Measurements from ENCODE around the gene STAT3. TPM values are rescaled to one million over a fixed set of nuclear protein-coding genes. Genes with fewer than 3 reads are reported as not detected.
A peak's percentile ranks its signal among the peaks of the same experiment; 100 is the strongest.

The STAT3 gene
- total RNA-seq, 2 experiments from 2014 or later = 128 to 131 TPM

DNA sequence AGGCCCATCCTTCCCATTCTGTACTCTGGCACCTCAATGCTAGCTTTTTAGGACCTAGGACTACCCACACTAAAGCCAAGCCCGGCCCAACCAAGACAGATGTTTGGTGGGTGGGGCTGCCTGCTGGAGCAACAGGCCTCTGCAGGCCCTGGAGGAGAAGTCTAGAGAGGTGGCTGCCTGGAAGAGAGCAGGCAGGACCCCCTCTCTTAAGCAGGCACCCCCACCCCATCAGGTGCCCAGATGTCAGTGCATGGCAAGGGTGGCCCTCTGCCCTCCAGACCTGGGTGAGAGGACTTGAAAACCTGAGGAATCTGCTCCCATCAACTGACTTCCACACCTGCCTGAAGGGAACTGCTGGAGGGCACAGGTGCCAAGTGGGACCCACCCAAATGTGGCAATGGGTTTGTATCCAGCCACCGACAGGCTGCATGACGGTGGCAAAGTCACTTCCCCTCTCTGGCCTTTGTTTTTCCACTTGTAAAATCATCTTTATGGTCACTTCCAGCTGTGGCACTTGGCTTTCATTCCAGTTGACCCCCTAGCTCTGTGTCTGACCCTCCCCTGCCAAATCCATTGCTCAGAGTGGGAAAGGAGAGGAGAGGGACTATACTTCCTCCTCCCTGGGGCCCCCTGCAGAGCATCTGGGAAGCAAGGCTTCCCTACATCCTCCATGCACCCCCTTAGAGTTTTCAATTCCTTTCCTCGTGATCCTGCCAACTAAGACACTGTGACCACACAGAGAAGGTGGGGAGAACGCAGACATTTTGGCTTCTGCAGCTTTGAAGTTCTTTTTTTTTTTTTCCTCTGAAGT is 101.6 kb downstream of the STAT3 start:
- DNase-seq (peak; percentile 34), ATAC-seq (ENCODE audit: low read depth) (no peak)
- H3K36me3 Mint-ChIP-seq = peaks cover 12% of the 10 kb centered on the region
- H3K27me3 Mint-ChIP-seq = no peaks in the 10 kb centered on the region
- peak overlapping the region; percentile 89 for H3K4me3 Mint-ChIP-seq
- no peaks in the 10 kb centered on the region for H3K9me3 Mint-ChIP-seq
- POLR2A ChIA-PET = interaction anchor here (0.7 to 4.5 kb wide), 6 partner anchors 10 to 1074 kb away, joined by 3 to 108 read pairs (median 6); partner anchors contain the start of genes NAGLU and STAT5B
- peaks cover 35% of the 10 kb centered on the region for H3K4me1 Mint-ChIP-seq
- peak overlapping the region; percentile 88 for H3K27ac Mint-ChIP-seq

DNA sequence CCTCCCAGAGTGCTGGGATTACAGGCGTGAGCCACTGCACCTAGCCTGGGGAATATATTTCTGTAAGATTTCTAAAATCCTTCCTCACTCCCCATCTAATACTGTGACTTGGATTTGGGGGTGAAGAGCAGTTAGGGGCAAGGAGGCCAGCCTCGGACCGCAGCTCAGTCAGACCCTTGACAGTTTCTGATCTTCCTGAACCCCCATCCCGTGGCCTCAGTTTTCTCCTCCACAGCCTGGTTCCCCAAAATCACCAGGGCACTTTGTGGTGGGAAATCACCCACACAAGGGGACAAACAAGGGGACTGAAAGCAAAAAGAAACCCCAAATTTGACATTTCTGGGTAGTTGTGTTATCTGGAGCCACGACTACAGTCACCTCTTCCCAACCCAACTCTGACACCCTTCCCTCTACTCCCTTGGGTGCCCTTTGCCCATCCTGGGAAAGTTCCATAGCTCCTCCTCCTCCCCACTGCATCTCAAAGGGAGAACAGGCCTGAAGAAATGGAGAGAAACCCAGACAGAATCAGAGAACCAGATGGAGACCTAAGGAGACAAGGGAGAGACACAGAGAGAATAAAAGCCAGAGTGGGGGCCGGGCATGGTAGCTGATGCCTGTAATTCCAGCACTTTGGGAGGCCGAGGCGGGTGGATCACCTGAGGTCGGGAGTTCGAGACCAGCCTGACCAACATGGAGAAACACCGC is 102.7 kb downstream of the STAT3 start:
- Mint-ChIP-seq H3K27ac (no peak overlapping the region), H3K4me3 (peak overlapping the region; percentile 28), H3K4me1 (peaks cover 33% of the 10 kb centered on the region), H3K27me3 (no peaks in the 10 kb centered on the region), H3K9me3 (no peaks in the 10 kb centered on the region), H3K36me3 (peaks cover 4% of the 10 kb centered on the region)
- ATAC-seq (ENCODE audit: low read depth) (no peak), DNase-seq (no peak)
- POLR2A ChIA-PET = interaction anchor here (0.7 to 0.9 kb wide), 2 partner anchors 21 to 27 kb away, joined by 3 to 5 read pairs; no protein-coding TSS in a partner anchor

DNA sequence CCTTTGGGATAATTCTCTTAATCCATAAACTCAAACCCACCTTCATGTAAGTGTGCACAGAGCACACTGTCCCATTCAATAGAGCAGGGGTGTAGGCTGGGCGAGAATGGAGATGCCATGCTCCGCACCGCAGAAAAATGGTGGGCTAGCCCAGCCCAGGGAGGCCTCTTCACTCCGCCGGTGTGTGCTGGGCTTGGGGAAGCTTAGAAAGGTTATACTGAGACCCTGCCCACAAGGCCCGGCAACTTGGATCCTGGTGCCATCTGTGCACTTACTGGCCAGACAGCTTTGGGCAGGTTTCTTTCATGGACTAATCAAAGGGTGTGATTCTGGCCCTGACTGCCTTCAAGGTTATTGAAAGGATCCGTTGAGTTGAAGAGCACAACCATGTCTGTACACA is 103.7 kb downstream of the STAT3 start:
- H3K4me3 Mint-ChIP-seq = no peak overlapping the region
- peaks cover 25% of the 10 kb centered on the region for H3K4me1 Mint-ChIP-seq
- no peaks in the 10 kb centered on the region for H3K9me3 Mint-ChIP-seq
- no peak overlapping the region for H3K27ac Mint-ChIP-seq
- POLR2A ChIA-PET = interaction anchor here (0.6 to 0.7 kb wide), 2 partner anchors 103 to 129 kb away, joined by 3 to 4 read pairs; no protein-coding TSS in a partner anchor
- DNase-seq (peak; percentile 22), ATAC-seq (ENCODE audit: low read depth) (no peak)
- no peaks in the 10 kb centered on the region for H3K27me3 Mint-ChIP-seq
- no peaks in the 10 kb centered on the region for H3K36me3 Mint-ChIP-seq

DNA sequence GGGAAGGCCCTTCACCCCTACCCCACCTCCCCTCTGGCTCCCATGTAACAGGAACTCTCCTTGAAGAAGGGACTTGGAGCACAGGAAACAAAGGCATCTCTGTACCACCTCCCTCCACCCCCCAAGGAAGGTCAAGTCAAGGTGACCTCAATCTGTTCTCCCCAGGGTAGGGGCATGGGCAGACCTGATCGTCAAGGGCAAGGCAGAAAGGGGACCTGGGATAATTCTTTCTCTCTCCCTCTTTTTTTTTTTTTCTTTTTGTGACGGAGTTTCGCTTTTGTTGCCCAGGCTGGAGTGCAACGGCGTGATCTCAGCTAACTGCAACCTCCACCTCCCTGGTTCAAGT is 104.2 kb downstream of the STAT3 start:
- POLR2A ChIA-PET = interaction anchor here (0.6 kb wide), 1 partner anchor 102 kb away, joined by 3 read pairs; no protein-coding TSS in a partner anchor
- H3K27ac Mint-ChIP-seq = no peak overlapping the region
- peak; percentile 10 for DNase-seq
- no peaks in the 10 kb centered on the region for H3K36me3 Mint-ChIP-seq
- H3K27me3 Mint-ChIP-seq = no peaks in the 10 kb centered on the region
- no peaks in the 10 kb centered on the region for H3K9me3 Mint-ChIP-seq
- no peak overlapping the region for H3K4me3 Mint-ChIP-seq
- ATAC-seq (ENCODE audit: low read depth) = no peak
- peaks cover 23% of the 10 kb centered on the region for H3K4me1 Mint-ChIP-seq

DNA sequence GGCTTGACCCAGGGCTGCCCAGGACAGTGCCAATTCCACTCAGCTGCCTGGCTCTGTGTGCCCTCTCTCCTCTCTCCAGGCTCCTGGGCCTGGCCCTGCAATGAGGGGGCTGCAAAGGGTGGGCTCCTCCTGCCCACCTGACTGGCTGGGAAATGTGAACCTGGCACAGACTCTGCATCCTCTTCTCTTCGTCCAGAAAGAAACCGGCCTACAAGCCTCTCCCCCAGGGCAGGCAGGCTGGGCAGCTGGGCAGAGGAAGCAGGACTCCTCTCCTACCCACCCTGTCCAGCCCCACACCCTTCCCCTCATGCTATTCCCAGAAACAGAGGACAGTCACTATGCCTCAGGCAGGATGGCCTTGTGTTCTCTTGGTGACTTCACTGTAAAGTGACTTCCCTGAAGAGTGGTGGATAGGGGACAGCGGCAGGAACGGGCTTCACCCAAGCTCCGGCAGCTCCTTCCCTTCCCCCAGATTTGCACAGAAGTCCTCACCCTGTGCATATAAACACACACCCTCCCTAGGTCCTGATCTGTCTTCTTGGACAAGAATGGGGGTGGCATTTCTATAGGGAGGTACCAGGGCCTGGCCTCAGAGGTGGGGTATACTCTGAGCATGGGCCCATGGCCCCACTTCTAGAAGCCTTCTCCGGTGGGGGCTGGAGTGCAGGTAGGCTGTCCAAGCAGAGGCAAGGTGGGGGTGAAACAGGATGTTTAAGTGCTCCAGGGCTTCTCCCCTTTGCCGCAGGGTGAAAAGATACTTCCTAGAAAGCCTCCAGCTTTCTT is 104.8 kb downstream of the STAT3 start:
- H3K4me3 Mint-ChIP-seq = no peak overlapping the region
- no peak overlapping the region for H3K27ac Mint-ChIP-seq
- no peaks in the 10 kb centered on the region for H3K27me3 Mint-ChIP-seq
- no peaks in the 10 kb centered on the region for H3K9me3 Mint-ChIP-seq
- ATAC-seq (ENCODE audit: low read depth) = no peak
- POLR2A ChIA-PET = no interaction called here
- peak; percentile 21 for DNase-seq
- H3K36me3 Mint-ChIP-seq = no peaks in the 10 kb centered on the region
- H3K4me1 Mint-ChIP-seq = peaks cover 23% of the 10 kb centered on the region

DNA sequence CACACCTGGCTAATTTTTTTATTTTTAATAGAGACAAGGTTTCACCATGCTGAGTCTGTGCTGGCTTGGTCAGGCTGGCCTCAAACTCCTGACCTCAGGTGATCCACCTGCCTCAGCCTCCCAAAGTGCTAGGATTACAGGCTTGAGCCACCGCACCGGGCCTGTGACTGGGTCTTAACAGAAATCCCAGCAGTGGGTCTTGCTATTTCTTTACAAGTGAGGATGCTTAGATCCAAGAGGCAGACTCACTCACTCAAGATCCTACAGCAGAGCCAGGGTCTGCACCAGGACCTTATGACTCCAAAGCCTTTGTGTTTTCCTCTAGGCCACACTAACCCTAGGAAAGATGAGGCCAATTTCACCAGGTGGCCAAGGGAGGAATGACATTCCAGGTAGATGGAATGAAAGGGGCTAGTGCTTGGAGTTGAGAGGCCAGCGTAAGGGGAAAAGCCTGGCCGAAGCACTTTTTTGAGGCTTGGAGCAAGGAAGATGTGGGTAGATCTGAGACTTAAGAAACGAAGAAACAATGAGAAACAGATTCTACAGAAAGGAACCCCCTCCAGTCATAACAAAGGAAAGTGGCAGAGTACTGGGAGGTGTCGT is 105.7 kb downstream of the STAT3 start:
- Mint-ChIP-seq H3K4me3 (no peak overlapping the region), H3K27me3 (no peaks in the 10 kb centered on the region), H3K36me3 (no peaks in the 10 kb centered on the region), H3K27ac (no peak overlapping the region), H3K4me1 (peaks cover 20% of the 10 kb centered on the region), H3K9me3 (no peaks in the 10 kb centered on the region)
- DNase-seq = peak; percentile 19
- POLR2A ChIA-PET = no interaction called here
- no peak for ATAC-seq (ENCODE audit: low read depth)

DNA sequence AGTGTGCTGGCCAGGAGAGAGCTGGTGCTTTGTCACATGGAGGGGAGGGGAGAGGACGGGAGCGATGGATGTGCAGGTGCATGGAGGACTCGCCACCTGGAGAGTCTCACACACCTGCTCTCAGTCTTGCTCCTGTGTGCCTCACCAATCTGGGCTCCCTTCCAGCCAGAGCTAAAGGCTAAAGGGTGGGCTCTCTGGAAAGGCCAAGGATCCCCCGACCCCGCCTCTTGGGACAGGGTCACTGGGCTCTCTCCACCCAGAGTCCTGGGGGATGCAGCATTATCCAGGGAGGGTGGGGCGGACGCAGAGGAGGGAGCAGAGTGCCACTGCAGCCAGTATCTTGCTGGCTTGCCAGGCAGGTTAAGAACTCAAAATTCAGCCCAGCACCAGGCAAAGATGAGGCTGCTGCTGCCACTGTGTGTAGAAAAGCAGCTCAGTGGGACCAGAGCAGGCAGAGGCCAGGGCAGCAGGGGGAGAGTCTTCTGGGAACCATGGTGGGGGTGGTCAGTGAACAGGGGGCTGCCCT is 106.6 kb downstream of the STAT3 start:
- H3K9me3 Mint-ChIP-seq = no peaks in the 10 kb centered on the region
- no peak overlapping the region for H3K27ac Mint-ChIP-seq
- H3K27me3 Mint-ChIP-seq = no peaks in the 10 kb centered on the region
- POLR2A ChIA-PET = interaction anchor here (0.6 kb wide), 1 partner anchor 96 kb away, joined by 5 read pairs; no protein-coding TSS in a partner anchor
- H3K36me3 Mint-ChIP-seq = no peaks in the 10 kb centered on the region
- no peak overlapping the region for H3K4me3 Mint-ChIP-seq
- ATAC-seq (ENCODE audit: low read depth) (no peak), DNase-seq (peak; percentile 25)
- H3K4me1 Mint-ChIP-seq = peaks cover 20% of the 10 kb centered on the region

DNA sequence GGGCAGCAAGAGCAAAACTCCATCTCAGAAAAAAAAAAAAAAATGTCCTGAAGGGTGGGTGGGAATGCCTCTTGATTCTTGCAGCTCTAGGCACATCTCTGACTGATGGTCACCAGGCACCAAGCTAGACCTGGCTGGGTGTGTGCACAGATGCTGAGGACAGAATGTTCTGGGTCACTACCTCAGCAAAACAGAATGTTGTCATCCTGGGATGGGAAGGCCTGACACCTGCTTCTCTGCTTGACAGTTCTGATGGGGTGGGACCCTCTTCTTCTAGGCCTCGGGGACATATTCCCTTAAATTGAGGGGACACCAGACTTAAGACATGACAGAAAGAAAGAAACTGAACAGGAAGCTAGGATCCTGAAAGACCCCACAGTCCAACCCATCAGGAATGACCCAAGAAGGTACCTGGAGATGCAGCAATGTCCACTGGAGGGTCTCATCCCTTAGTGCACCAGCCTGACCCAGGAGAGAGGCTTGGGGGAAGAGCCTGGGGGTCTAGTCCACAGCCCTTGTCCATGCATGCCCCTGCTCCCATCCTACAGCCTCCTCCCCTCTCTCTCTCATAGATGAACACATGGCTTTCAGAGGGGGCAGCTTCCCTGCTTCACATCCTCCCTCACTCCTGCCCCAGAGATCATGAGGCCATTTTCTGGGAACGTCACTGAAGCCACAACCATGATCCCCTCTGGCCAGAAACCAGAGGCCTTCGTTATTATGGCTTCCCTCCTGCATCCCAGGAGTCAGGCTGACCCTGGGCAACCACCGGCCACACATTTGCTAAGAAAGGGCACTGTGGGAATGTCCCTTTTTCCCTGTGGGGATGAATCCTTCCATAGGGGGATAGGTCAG is 108.2 kb downstream of the STAT3 start:
- DNase-seq (peak; percentile 8), ATAC-seq (ENCODE audit: low read depth) (no peak)
- peaks cover 14% of the 10 kb centered on the region for H3K4me1 Mint-ChIP-seq
- H3K9me3 Mint-ChIP-seq = no peaks in the 10 kb centered on the region
- POLR2A ChIA-PET = interaction anchor here (0.6 to 6.2 kb wide), 2 partner anchors 8 to 362 kb away, joined by 3 to 108 read pairs; partner anchors contain the start of genes ACLY and STAT5A
- peaks cover 3% of the 10 kb centered on the region for H3K36me3 Mint-ChIP-seq
- no peak overlapping the region for H3K27ac Mint-ChIP-seq
- H3K27me3 Mint-ChIP-seq = no peaks in the 10 kb centered on the region
- no peak overlapping the region for H3K4me3 Mint-ChIP-seq

DNA sequence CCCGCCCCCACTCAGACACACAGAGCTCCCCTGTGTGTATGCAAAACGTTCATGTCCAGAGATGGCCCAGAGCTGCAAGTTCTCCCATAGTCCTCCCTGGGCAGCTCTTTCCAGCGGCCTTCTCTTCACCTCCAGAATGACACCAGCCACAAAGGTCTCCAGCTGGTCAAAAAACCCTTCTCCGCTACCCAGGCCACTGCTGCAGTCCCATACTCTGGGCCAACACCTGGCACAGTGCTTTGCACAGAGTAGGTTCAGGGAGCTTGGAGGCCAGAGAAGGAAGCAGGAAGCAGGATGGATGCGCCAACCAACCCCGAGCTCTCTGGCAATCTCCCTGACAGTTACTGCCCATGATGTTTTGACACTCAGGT is 110.9 kb downstream of the STAT3 start:
- POLR2A ChIA-PET = interaction anchor here (0.5 to 6.2 kb wide), 6 partner anchors 11 to 721 kb away, joined by 3 to 108 read pairs (median 5); partner anchors contain the start of gene STAT5A
- H3K4me1 Mint-ChIP-seq = peaks cover 31% of the 10 kb centered on the region
- H3K4me3 Mint-ChIP-seq = peak overlapping the region; percentile 78
- DNase-seq (no peak), ATAC-seq (ENCODE audit: low read depth) (no peak)
- no peaks in the 10 kb centered on the region for H3K9me3 Mint-ChIP-seq
- H3K36me3 Mint-ChIP-seq = peaks cover 4% of the 10 kb centered on the region
- no peaks in the 10 kb centered on the region for H3K27me3 Mint-ChIP-seq
- H3K27ac Mint-ChIP-seq = peak overlapping the region; percentile 82

DNA sequence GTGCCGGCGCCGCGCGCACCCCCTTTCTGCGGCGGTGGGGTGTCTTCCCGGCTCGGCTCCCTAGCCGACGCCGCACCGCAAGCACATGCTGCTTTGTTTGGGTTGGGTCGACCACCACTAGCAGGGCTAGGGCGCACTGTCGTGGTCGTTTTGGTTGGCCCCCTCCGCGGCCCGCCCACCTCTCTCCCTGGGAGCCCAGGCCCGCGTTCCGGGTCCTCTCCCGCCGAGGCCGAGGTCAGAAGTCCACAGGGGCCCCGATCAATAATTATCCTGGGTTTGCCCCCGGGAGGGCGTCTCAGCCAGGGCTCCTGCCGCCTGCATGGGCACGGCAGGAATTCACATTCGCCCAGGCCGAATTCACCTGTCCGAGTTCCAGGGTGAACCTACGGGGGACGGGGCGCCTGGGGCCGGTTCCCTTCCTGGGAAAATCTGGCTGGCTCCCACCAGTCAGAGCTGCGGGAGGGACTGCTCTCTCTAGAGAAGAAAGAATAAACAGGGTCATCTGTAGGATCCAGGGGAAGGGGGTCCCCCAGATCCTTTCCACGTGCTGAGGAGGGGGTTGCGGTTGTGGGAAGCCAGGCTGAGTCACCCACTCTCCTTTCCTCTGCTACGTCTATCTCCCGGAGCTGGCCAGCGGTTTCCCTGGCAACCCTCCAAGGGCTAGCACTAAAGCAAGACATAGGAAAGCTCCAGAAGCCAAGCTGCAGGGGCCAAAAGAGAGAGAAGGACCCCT is 111.5 kb downstream of the STAT3 start:
- no peak for ATAC-seq (ENCODE audit: low read depth)
- no peak for DNase-seq
- POLR2A ChIA-PET = interaction anchor here (0.8 to 6.2 kb wide), 4 partner anchors 12 to 722 kb away, joined by 3 to 108 read pairs (median 34); partner anchors contain the start of gene STAT5A
- H3K9me3 Mint-ChIP-seq = no peaks in the 10 kb centered on the region
- H3K36me3 Mint-ChIP-seq = peaks cover 4% of the 10 kb centered on the region
- peak overlapping the region; percentile 78 for H3K4me3 Mint-ChIP-seq
- H3K27me3 Mint-ChIP-seq = no peaks in the 10 kb centered on the region
- H3K4me1 Mint-ChIP-seq = peaks cover 36% of the 10 kb centered on the region
- H3K27ac Mint-ChIP-seq = peak overlapping the region; percentile 82

DNA sequence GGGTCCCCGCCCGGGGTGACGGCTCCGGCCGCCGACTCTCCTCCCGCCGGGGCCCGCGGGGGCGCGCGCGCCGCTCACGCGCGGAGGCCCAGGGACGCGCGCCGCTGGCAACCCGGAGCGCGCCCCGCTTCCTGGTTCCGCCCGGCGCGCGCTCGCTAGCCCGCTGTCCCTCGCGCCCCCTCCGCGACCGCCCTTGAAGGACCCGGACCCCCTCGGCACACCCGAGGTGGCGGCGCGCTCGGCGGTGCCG is 112.0 kb downstream of the STAT3 start, which contains the start of gene STAT5B:
STAT5B (minus strand) TSS at position 33 of the 250 bp plus-strand sequence. CDS start 44,264 bp downstream, outside the sequence.
- peaks cover 41% of the 10 kb centered on the region for H3K4me1 Mint-ChIP-seq
- ATAC-seq (ENCODE audit: low read depth) (peak; percentile 72), DNase-seq (peak; percentile 91)
- H3K27me3 Mint-ChIP-seq = no peaks in the 10 kb centered on the region
- no peaks in the 10 kb centered on the region for H3K9me3 Mint-ChIP-seq
- POLR2A ChIA-PET = interaction anchor here (1.1 to 6.2 kb wide), 4 partner anchors 12 to 722 kb away, joined by 5 to 108 read pairs (median 35); partner anchors contain the start of gene STAT5A
- peaks cover 4% of the 10 kb centered on the region for H3K36me3 Mint-ChIP-seq
- H3K4me3 Mint-ChIP-seq = peak within 1 kb of the TSS; percentile 91
- peak within 1 kb of the TSS; percentile 91 for H3K27ac Mint-ChIP-seq
